SIG-M5 treated with dmso at 0.1 percent for 504 hours (cell line): ENCODE results near the gene TMTC2.
"Not testable (repeated sequence)": the region's sequence is repeated elsewhere in the genome, so short reads cannot be mapped to it uniquely, and the experiment has no call there.

Experiments
- DNase-seq: peaks from one replicate; lab custom pipeline; 2025; ENCODE audit not compliant: unreplicated experiment; lab: John Stamatoyannopoulos, UW

Gene TMTC2

GRCh38 chr12:82783435-82783834 is 96.7 kb downstream of the TMTC2 start:
- no peak for DNase-seq

GRCh38 chr12:82787016-82787415 is 100.3 kb downstream of the TMTC2 start:
- no peak for DNase-seq

- no peak for DNase-seq
These were observed 101.9 kb downstream of the TMTC2 start for GRCh38 chr12:82788594-82788993.

GRCh38 chr12:82789674-82790073 is 103.0 kb downstream of the TMTC2 start:
- no peak for DNase-seq

- DNase-seq = no peak
These were observed 107.1 kb downstream of the TMTC2 start for GRCh38 chr12:82793751-82794281.

- no peak for DNase-seq
These were observed 110.8 kb downstream of the TMTC2 start for GRCh38 chr12:82797480-82797879.

- DNase-seq = no peak
These were observed 113.5 kb downstream of the TMTC2 start for GRCh38 chr12:82800185-82800584.

- DNase-seq = no peak
These were observed 115.4 kb downstream of the TMTC2 start for GRCh38 chr12:82801951-82802610.

- DNase-seq = no peak
These were observed 116.5 kb downstream of the TMTC2 start for GRCh38 chr12:82803201-82803600.

- DNase-seq = no peak
These were observed 117.9 kb downstream of the TMTC2 start for GRCh38 chr12:82804601-82805000.

- DNase-seq = not testable (repeated sequence)
These were observed 118.3 kb downstream of the TMTC2 start for GRCh38 chr12:82805004-82805403.

GRCh38 chr12:82805812-82806497 is 119.2 kb downstream of the TMTC2 start:
- DNase-seq = no peak

GRCh38 chr12:82807132-82807737 is 120.5 kb downstream of the TMTC2 start:
- DNase-seq = no peak

GRCh38 chr12:82810568-82810967 is 123.9 kb downstream of the TMTC2 start:
- DNase-seq = no peak

- no peak for DNase-seq
These were observed 130.7 kb downstream of the TMTC2 start for GRCh38 chr12:82817368-82817767.

GRCh38 chr12:82818271-82819035 is 131.7 kb downstream of the TMTC2 start:
- no peak for DNase-seq

GRCh38 chr12:82826505-82826904 is 139.8 kb downstream of the TMTC2 start:
- DNase-seq = no peak

- DNase-seq = peak; percentile 80
These were observed 145.4 kb downstream of the TMTC2 start for GRCh38 chr12:82832096-82832495.

GRCh38 chr12:82832981-82833380 is 146.3 kb downstream of the TMTC2 start:
- no peak for DNase-seq

- no peak for DNase-seq
These were observed 146.8 kb downstream of the TMTC2 start for GRCh38 chr12:82833481-82833880.

GRCh38 chr12:82835217-82835616 is 148.5 kb downstream of the TMTC2 start:
- DNase-seq = no peak
